GM12801 (cell line): ENCODE results near the gene KIAA1958.

Source experiments
- TF ChIP-seq, protein P1 (sequence below): IDR thresholded peaks from one replicate; pipeline ENCODE4 v1.5.1; 2011; ENCODE audit warnings: control low read depth; ENCODE audit not compliant: insufficient read length; ENCODE audit errors: extremely low read depth

The KIAA1958 gene

DNA sequence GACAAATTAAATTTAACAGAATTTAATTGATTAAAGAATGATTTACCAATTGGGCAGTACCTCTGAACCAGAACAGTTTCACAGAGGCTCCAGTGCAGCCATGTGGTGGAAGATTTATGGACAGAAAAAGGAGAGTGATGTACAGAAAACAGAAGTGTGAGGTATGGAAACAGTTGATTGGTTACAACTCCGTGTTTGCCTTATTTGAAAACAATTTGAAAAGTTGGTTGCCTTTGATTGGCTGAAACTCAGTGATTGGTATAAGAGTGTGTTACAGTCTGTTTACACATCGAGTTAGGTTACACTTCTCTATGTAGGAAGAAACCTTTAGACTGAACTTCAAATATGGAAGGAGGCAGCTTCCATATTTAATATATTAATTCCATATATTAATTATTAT, 30.1 kb downstream of the KIAA1958 start:
- TF ChIP-seq, protein P1, sequence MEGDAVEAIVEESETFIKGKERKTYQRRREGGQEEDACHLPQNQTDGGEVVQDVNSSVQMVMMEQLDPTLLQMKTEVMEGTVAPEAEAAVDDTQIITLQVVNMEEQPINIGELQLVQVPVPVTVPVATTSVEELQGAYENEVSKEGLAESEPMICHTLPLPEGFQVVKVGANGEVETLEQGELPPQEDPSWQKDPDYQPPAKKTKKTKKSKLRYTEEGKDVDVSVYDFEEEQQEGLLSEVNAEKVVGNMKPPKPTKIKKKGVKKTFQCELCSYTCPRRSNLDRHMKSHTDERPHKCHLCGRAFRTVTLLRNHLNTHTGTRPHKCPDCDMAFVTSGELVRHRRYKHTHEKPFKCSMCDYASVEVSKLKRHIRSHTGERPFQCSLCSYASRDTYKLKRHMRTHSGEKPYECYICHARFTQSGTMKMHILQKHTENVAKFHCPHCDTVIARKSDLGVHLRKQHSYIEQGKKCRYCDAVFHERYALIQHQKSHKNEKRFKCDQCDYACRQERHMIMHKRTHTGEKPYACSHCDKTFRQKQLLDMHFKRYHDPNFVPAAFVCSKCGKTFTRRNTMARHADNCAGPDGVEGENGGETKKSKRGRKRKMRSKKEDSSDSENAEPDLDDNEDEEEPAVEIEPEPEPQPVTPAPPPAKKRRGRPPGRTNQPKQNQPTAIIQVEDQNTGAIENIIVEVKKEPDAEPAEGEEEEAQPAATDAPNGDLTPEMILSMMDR, result no peak

DNA sequence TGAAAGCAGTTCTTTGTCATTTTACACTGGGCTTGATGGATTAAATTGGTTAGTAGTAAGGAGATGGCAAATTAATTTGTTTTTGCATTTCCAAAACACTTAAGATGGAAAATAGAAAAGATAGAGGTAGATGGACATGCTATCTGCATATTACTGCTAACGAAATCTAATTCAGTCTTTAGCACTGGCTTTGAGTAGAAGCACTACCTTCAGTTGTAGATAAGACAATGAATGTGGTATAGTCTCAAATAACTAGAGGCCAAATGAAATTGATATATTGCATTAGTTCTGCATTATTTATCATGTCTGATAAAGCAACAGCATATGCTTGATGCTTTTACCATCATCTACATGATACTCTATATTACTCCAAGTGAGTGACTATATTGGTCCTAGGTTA, 33.4 kb downstream of the KIAA1958 start:
- TF ChIP-seq, protein P1, result no peak

DNA sequence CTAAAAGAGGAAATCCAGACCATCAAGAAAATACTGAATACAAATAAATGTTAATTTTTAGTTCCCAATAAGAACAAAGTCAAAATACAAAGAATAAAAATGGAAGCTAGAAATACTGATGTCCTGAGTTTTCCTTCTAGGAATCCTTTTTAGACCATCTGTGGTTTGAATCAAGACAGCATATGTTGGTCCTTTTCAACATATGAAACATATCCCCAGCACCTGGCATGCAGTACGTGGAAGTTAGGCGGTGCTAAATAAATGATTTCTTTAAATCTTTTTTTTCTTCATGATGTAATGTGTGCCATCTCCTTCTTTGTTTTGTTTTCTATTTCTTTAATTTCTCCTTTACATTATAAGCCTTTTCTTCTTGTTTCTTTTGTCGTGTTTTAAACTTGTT, 34.0 kb downstream of the KIAA1958 start:
- TF ChIP-seq, protein P1, result no peak

DNA sequence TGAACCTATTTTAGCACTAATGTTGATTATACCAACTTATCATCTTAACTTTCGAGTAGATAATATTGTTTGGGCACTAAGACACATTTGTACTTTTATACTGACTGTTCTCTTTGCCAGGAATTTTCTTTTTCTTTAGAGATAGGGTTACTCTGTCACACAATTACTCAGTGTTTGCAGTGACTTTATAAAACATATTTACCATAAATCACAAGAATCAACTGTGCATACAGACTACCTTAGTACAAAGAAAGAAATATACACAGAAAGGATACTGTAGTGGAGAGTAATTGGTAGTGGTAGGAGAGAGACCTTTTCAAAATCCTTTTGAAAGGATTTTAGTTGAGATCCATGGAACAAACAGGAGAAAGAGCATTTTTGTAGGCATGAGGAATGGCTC, 40.3 kb downstream of the KIAA1958 start:
- TF ChIP-seq, protein P1, result no peak

DNA sequence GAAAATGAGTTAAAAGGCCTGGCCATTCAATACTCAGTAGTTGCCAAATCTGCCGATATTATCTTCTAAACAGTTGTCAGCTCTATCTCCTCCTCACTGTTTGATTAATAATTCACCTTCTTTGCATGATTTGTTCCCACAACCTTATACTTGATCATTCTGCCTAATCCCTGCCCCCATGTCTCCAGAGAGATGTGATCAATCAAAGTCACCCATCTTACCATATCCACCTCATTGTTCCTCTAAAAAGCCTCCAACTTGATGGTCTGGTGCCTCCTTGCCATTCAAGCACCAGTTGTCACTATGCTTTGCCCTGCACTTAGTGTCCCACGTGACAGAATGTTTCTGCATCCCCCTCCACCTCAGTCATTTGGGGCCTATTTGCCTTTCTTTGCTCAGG, 41.3 kb downstream of the KIAA1958 start:
- TF ChIP-seq, protein P1, result no peak

DNA sequence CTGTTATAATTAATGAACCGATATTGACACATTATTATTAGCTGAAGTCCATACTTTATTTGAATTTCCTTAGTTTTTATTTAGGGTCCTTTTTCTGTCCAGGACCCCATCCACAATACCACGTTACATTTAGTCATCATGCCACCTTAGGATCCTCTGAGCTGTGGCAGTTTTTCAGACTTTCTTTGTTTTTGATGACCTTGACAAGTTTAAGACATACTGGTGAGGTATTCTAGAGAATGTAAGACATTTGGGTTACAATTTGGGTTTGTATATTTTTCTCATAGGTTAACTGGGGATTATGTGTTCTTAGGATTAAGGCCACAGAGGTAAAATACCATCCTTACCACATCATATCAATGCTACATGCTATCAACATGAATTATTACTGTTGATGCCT, 42.7 kb downstream of the KIAA1958 start:
- TF ChIP-seq, protein P1, result no peak

DNA sequence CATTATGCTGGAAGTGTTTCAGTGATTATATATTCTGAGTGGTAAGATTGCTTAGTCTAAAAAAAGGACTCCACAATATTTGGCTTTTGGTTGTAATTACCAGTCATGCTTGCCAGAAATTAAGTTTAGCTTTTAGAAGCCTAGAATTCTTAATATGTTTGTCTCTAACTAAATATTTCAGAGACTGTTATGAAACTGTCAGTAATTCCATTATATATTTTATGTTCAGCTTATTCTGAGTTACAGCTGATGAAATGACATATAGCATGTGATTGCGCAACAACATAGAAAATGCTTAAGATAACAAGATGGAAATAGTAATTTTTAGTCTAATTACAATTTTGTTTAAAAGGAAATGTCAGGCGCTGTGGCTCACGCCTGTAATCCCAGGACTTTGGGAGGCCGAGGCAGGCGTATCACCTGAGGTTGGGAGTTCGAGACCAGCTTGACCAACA, 44.2 kb downstream of the KIAA1958 start:
- TF ChIP-seq, protein P1, result no peak

DNA sequence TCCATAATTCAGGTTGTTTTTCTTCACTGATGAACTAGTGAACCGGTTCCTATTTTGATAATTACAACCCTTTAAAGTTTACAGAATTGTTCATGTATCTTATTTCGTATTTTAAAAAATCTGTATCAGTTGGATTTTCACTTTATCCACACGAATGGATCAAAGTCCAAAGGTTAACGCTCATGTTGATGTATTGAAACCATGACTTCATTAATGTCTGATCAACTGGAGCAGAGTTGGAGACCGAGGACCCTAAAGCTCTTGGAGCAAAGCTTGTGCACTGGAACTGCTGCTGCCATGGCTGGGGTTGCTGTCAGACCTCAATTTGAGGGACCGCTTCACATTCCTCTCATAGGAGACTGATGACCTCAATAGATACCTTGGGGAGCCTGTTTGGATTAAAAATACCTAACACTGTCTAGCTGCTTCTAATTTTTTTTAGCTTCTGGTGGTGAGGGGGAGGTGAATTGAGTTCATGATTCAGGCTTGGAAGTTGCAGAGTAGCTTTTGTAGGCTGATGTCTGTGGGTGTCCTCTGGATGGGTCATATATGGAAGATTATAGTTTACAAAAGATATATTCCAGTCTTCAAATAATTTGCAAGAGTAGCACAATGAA, 45.1 kb downstream of the KIAA1958 start:
- TF ChIP-seq, protein P1, result no peak
